Measurements from ENCODE around the gene INTS11. TPM values are rescaled to one million over a fixed set of nuclear protein-coding genes. Genes with fewer than 3 reads are reported as not detected.

Gene INTS11
- total RNA-seq, 1 donor from 2014 or later = 27.1 TPM

- Histone ChIP-seq H3K27ac (ENCODE audit: low read depth, low read length) (peak within 1 kb of the TSS; percentile 77), H3K4me3 (ENCODE audit: low read length in 3 of 3) (peak within 1 kb of the TSS; percentile 37 to 69 (median 61)), H3K27me3 (ENCODE audit: control insufficient read depth in 3 of 3, insufficient read depth in 3 of 3, low read length in 3 of 3) (peaks cover 0 to 59% (median 25%) of the 10 kb centered on the region in 3 donors), H3K36me3 (ENCODE audit: control insufficient read depth in 3 of 3, insufficient read depth in 3 of 3, low read length in 3 of 3) (peaks cover 0 to 2% (median 0%) of the 10 kb centered on the region in 3 donors), H3K9me3 (ENCODE audit: control insufficient read depth in 3 of 3, low read length in 3 of 3) (no peaks in the 10 kb centered on the region), H3K4me1 (ENCODE audit: control insufficient read depth in 3 of 3, insufficient read depth in 3 of 3, low read length in 3 of 3) (peaks cover 33 to 50% (median 40%) of the 10 kb centered on the region in 3 donors), H3K9ac (ENCODE audit: low read depth in 1 of 3, low read length in 3 of 3) (peak within 1 kb of the TSS; percentile 62 to 79 (median 74))
These were observed 34.2 kb upstream of the INTS11 start, which contains the start of gene MXRA8 for GRCh38 chr1:1358433-1359271. Gene MXRA8, minus strand, starts transcription at chr1:1358555. Its CDS starts 51 bp downstream, at chr1:1358504.

GRCh38 chr1:1357871-1358432, 33.5 kb upstream of the INTS11 start:
- Histone ChIP-seq H3K9me3 (ENCODE audit: control insufficient read depth in 3 of 3, low read length in 3 of 3) (no peaks in the 10 kb centered on the region), H3K27me3 (ENCODE audit: control insufficient read depth in 3 of 3, insufficient read depth in 3 of 3, low read length in 3 of 3) (peaks cover 0 to 64% (median 32%) of the 10 kb centered on the region in 3 donors), H3K27ac (ENCODE audit: low read depth, low read length) (peak overlapping the region; percentile 77), H3K9ac (ENCODE audit: low read depth in 1 of 3, low read length in 3 of 3) (peak overlapping the region; percentile 62 to 79 (median 74)), H3K4me1 (ENCODE audit: control insufficient read depth in 3 of 3, insufficient read depth in 3 of 3, low read length in 3 of 3) (peaks cover 39 to 54% (median 46%) of the 10 kb centered on the region in 3 donors), H3K36me3 (ENCODE audit: control insufficient read depth in 3 of 3, insufficient read depth in 3 of 3, low read length in 3 of 3) (peaks cover 0 to 2% (median 0%) of the 10 kb centered on the region in 3 donors), H3K4me3 (ENCODE audit: low read length in 3 of 3) (peak overlapping the region; percentile 37 to 69 (median 56))

- Histone ChIP-seq H3K4me1 (ENCODE audit: control insufficient read depth in 3 of 3, insufficient read depth in 3 of 3, low read length in 3 of 3) (peaks cover 45 to 61% (median 53%) of the 10 kb centered on the region in 3 donors), H3K36me3 (ENCODE audit: control insufficient read depth in 3 of 3, insufficient read depth in 3 of 3, low read length in 3 of 3) (peaks cover 0 to 2% (median 0%) of the 10 kb centered on the region in 3 donors), H3K4me3 (ENCODE audit: low read length in 3 of 3) (peak overlapping the region; percentile 52 to 69 (median 61)), H3K27me3 (ENCODE audit: control insufficient read depth in 3 of 3, insufficient read depth in 3 of 3, low read length in 3 of 3) (peaks cover 0 to 65% (median 32%) of the 10 kb centered on the region in 3 donors), H3K9ac (ENCODE audit: low read depth in 1 of 3, low read length in 3 of 3) (peak overlapping the region; percentile 45 to 74 (median 72)), H3K9me3 (ENCODE audit: control insufficient read depth in 3 of 3, low read length in 3 of 3) (no peaks in the 10 kb centered on the region), H3K27ac (ENCODE audit: low read depth, low read length) (peak overlapping the region; percentile 77)
These were observed 32.4 kb upstream of the INTS11 start for GRCh38 chr1:1356796-1357401.

DNA sequence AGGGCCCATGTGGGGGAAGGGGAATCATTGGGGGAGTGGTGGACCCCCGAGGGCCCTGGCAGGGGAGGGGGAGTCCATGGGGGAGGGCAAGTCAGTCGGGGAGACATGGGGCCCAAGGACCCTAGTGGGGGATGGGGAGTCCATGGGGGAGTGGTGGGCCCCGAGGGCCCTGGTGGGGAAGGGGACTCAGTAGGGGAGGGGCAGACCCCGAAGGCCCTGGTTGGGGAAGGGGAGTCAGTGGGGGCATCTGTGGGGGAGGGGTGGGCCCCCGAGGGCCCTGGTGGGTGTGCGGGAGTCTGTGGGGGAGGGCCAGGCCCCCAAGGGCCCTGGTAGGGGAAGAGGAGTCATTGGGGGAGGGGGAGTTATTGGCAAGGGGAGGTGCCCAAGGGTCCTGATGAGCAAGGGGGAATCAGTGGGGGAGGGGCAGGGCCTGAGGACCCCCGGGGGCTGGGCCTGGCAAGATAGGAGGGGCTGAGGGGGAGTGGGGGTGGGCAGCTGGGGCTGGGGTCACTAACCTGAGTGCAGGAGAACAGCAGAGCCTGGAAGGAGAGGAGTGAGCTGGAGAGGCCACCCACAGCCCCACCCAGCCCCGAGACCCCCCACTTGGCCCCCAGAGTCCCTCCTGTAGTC, 31.8 kb upstream of the INTS11 start:
- Histone ChIP-seq H3K27me3 (ENCODE audit: control insufficient read depth in 3 of 3, insufficient read depth in 3 of 3, low read length in 3 of 3) (peaks cover 0 to 59% (median 32%) of the 10 kb centered on the region in 3 donors), H3K36me3 (ENCODE audit: control insufficient read depth in 3 of 3, insufficient read depth in 3 of 3, low read length in 3 of 3) (peaks cover 0 to 2% (median 0%) of the 10 kb centered on the region in 3 donors), H3K9me3 (ENCODE audit: control insufficient read depth in 3 of 3, low read length in 3 of 3) (no peaks in the 10 kb centered on the region), H3K4me1 (ENCODE audit: control insufficient read depth in 3 of 3, insufficient read depth in 3 of 3, low read length in 3 of 3) (peaks cover 50 to 61% (median 53%) of the 10 kb centered on the region in 3 donors), H3K27ac (ENCODE audit: low read depth, low read length) (no peak overlapping the region), H3K4me3 (ENCODE audit: low read length in 3 of 3) (peak overlapping the region; percentile 52 to 69 (median 61)), H3K9ac (ENCODE audit: low read depth in 1 of 3, low read length in 3 of 3) (no peak overlapping the region)

GRCh38 chr1:1355416-1355815, 31.0 kb upstream of the INTS11 start:
- no peak overlapping the region for H3K9ac ChIP-seq (ENCODE audit: low read depth in 1 of 3, low read length in 3 of 3)
- H3K27me3 ChIP-seq (ENCODE audit: control insufficient read depth in 3 of 3, insufficient read depth in 3 of 3, low read length in 3 of 3) = peaks cover 0 to 50% (median 26%) of the 10 kb centered on the region in 3 donors
- H3K4me3 ChIP-seq (ENCODE audit: low read length in 3 of 3) = no peak overlapping the region
- H3K36me3 ChIP-seq (ENCODE audit: control insufficient read depth in 3 of 3, insufficient read depth in 3 of 3, low read length in 3 of 3) = peaks cover 0 to 2% (median 0%) of the 10 kb centered on the region in 3 donors
- no peak overlapping the region for H3K27ac ChIP-seq (ENCODE audit: low read depth, low read length)
- H3K9me3 ChIP-seq (ENCODE audit: control insufficient read depth in 3 of 3, low read length in 3 of 3) = no peaks in the 10 kb centered on the region
- peaks cover 41 to 53% (median 45%) of the 10 kb centered on the region in 3 donors for H3K4me1 ChIP-seq (ENCODE audit: control insufficient read depth in 3 of 3, insufficient read depth in 3 of 3, low read length in 3 of 3)

- Histone ChIP-seq H3K4me1 (ENCODE audit: control insufficient read depth in 3 of 3, insufficient read depth in 3 of 3, low read length in 3 of 3) (peaks cover 35 to 45% (median 38%) of the 10 kb centered on the region in 3 donors), H3K27ac (ENCODE audit: low read depth, low read length) (no peak overlapping the region), H3K4me3 (ENCODE audit: low read length in 3 of 3) (no peak overlapping the region), H3K36me3 (ENCODE audit: control insufficient read depth in 3 of 3, insufficient read depth in 3 of 3, low read length in 3 of 3) (peaks cover 0 to 2% (median 0%) of the 10 kb centered on the region in 3 donors), H3K9me3 (ENCODE audit: control insufficient read depth in 3 of 3, low read length in 3 of 3) (no peaks in the 10 kb centered on the region), H3K27me3 (ENCODE audit: control insufficient read depth in 3 of 3, insufficient read depth in 3 of 3, low read length in 3 of 3) (peaks cover 0 to 47% (median 26%) of the 10 kb centered on the region in 3 donors), H3K9ac (ENCODE audit: low read depth in 1 of 3, low read length in 3 of 3) (no peak overlapping the region)
These were observed 30.1 kb upstream of the INTS11 start for GRCh38 chr1:1354271-1355247.

GRCh38 chr1:1353389-1354151, 29.1 kb upstream of the INTS11 start:
- Histone ChIP-seq H3K9me3 (ENCODE audit: control insufficient read depth in 3 of 3, low read length in 3 of 3) (no peaks in the 10 kb centered on the region), H3K9ac (ENCODE audit: low read depth in 1 of 3, low read length in 3 of 3) (peak overlapping the region in 1 of 3 donors; percentile 45), H3K4me1 (ENCODE audit: control insufficient read depth in 3 of 3, insufficient read depth in 3 of 3, low read length in 3 of 3) (peaks cover 31 to 35% (median 33%) of the 10 kb centered on the region in 3 donors), H3K4me3 (ENCODE audit: low read length in 3 of 3) (no peak overlapping the region), H3K36me3 (ENCODE audit: control insufficient read depth in 3 of 3, insufficient read depth in 3 of 3, low read length in 3 of 3) (peaks cover 0 to 2% (median 0%) of the 10 kb centered on the region in 3 donors), H3K27me3 (ENCODE audit: control insufficient read depth in 3 of 3, insufficient read depth in 3 of 3, low read length in 3 of 3) (peaks cover 0 to 38% (median 24%) of the 10 kb centered on the region in 3 donors), H3K27ac (ENCODE audit: low read depth, low read length) (no peak overlapping the region)

DNA sequence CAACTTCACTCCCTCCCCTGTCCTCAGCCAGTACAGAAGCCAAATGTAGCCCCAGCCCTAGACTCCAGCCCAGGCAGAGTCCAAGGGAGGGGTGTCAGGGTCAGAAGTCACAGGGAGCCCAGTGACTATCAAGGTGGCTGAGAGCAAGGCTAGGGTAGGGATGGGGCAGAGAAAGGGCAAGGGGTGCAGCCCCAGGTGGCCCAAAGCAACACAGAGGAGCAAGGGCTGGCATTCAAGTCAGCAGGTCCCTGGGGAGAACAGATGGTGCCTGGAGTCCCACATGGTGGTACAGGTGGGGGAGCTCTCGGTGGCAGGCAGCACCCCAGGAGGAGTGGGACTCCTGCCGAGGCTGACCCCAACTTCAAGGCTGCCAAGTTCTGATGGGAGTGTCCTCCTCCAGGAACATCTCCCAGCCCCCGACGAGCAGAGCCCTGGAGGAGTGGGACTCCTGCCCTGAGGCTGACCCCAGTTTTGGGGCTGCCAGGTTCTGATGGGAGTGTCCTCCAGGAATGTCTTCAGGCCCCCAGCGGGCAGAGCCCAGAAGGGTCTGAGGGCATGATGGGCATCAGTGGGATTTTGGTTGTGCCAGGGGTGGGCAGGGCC, 28.4 kb upstream of the INTS11 start:
- Histone ChIP-seq H3K36me3 (ENCODE audit: control insufficient read depth in 3 of 3, insufficient read depth in 3 of 3, low read length in 3 of 3) (peaks cover 0 to 2% (median 0%) of the 10 kb centered on the region in 3 donors), H3K4me3 (ENCODE audit: low read length in 3 of 3) (no peak overlapping the region), H3K9ac (ENCODE audit: low read depth in 1 of 3, low read length in 3 of 3) (peak overlapping the region in 1 of 3 donors; percentile 33), H3K9me3 (ENCODE audit: control insufficient read depth in 3 of 3, low read length in 3 of 3) (no peaks in the 10 kb centered on the region), H3K27me3 (ENCODE audit: control insufficient read depth in 3 of 3, insufficient read depth in 3 of 3, low read length in 3 of 3) (peaks cover 0 to 36% (median 22%) of the 10 kb centered on the region in 3 donors), H3K27ac (ENCODE audit: low read depth, low read length) (no peak overlapping the region), H3K4me1 (ENCODE audit: control insufficient read depth in 3 of 3, insufficient read depth in 3 of 3, low read length in 3 of 3) (peaks cover 35 to 36% (median 35%) of the 10 kb centered on the region in 3 donors)

Measured in skeletal muscle tissue (tissue), 4 donors.